OCI-LY1 (cell line): ENCODE measurements around the gene WSCD2.

Experiments
- CTCF ChIP-seq: fragments of 200-600 bp; sonication (generic), shearing (Covaris generic); IDR thresholded peaks from 2 replicates; pipeline ENCODE4 v1.5.1; 2017; ENCODE audit warnings: mild to moderate bottlenecking, antibody characterized with exemption, low read length, moderate library complexity, mixed read lengths
- EZH2 ChIP-seq: fragments of 200-600 bp; sonication (generic), shearing (Covaris generic); IDR thresholded peaks from 2 replicates; pipeline ENCODE4 v1.8.0; 2017; ENCODE audit warnings: borderline replicate concordance, mixed run types, mild to moderate bottlenecking, antibody characterized with exemption, low read length, moderate library complexity, mixed read lengths

GRCh38 chr12:108090932-108091678 lies 38.0 kb upstream of the WSCD2 start:
- no peak for TF ChIP-seq CTCF
- TF ChIP-seq EZH2 = no peak
